Hematopoietic multipotent progenitor cell treated with erythropoietin and hydrocortisone succinate and interleukin-3 and kit ligand, for 17 days (in vitro differentiated cells): Measurements from ENCODE around the gene ASB3.
"Not testable (repeated sequence)": the region's sequence is repeated elsewhere in the genome, so short reads cannot be mapped to it uniquely, and the experiment has no call there.

Experiments used
- DNase-seq: peaks from one replicate; pipeline ENCODE4 v3.0.0-alpha.2; 2015; ENCODE audit warnings: low spot score

The ASB3 gene, protein sequence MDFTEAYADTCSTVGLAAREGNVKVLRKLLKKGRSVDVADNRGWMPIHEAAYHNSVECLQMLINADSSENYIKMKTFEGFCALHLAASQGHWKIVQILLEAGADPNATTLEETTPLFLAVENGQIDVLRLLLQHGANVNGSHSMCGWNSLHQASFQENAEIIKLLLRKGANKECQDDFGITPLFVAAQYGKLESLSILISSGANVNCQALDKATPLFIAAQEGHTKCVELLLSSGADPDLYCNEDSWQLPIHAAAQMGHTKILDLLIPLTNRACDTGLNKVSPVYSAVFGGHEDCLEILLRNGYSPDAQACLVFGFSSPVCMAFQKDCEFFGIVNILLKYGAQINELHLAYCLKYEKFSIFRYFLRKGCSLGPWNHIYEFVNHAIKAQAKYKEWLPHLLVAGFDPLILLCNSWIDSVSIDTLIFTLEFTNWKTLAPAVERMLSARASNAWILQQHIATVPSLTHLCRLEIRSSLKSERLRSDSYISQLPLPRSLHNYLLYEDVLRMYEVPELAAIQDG

DNA sequence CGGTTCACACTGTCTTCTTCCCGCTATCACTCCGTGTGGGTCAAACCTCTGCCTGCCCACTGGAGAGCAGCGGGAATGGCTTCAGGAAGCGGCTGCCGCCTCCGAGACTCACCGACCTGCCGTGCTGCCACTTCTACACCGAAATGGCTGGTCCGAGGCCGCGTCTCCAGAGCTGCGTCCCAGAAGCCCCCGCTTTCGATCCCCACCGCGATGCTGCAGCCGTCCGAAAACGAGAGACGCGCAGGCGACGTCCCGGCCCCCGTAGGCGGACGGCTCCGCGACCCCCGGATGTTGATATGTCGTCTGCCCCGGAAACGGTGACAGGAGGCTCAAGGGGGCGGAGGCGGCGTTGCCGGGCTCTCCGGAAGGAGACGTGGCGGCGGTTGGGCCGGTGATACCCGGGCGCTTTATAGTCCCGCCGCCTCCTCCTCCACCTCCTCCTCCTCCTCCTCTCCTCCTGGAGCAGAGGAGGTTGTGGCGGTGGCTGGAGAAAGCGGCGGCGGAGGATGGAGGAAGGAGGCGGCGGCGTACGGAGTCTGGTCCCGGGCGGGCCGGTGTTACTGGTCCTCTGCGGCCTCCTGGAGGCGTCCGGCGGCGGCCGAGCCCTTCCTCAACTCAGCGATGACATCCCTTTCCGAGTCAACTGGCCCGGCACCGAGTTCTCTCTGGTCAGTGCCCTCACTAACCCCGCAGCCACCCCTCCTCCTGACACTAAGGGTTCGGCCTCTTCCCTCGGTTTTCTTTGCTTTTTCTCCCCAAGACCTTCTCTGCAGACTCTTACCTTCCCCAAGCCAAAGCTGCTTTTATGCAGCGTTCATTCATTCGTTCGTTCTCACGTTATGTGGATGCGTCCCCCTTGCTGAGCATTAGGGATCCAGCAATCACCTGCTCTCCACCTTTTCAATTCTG is at the start of gene ASB3, which contains the start of gene ERLEC1:
ASB3 (minus strand) TSS at position 249 of the 909 bp plus-strand sequence. CDS start 21,381 bp downstream, outside the sequence.
ERLEC1 (plus strand) TSS at position 340 of the 909 bp plus-strand sequence; CDS start at position 507, 167 bp downstream.
- peak; percentile 57 for DNase-seq

- not testable (repeated sequence) for DNase-seq
Observed at GRCh38 chr2:53829980-53830290, 43.2 kb upstream of the ASB3 start.

- no peak for DNase-seq
Observed at GRCh38 chr2:53829273-53829979, 42.7 kb upstream of the ASB3 start.

DNA sequence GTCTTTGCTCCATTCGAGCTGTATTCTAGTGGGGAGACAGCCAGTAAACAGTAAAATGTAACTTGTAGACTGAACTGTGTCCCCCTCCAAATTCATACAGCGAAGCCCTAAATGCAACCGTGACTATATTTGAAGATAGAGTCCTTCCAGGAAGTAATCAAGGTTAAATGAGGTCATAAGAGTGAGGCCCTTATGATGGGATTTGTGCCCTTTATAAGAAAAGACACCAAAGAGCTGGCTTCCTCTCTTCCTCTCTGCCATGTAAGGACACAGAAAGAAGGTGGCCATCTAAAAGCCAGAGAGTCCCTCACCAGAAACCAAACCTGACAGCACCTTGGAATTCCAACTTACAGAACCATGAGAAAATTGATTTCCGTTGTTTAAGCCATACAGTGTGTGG is 41.6 kb upstream of the ASB3 start:
- no peak for DNase-seq

DNA sequence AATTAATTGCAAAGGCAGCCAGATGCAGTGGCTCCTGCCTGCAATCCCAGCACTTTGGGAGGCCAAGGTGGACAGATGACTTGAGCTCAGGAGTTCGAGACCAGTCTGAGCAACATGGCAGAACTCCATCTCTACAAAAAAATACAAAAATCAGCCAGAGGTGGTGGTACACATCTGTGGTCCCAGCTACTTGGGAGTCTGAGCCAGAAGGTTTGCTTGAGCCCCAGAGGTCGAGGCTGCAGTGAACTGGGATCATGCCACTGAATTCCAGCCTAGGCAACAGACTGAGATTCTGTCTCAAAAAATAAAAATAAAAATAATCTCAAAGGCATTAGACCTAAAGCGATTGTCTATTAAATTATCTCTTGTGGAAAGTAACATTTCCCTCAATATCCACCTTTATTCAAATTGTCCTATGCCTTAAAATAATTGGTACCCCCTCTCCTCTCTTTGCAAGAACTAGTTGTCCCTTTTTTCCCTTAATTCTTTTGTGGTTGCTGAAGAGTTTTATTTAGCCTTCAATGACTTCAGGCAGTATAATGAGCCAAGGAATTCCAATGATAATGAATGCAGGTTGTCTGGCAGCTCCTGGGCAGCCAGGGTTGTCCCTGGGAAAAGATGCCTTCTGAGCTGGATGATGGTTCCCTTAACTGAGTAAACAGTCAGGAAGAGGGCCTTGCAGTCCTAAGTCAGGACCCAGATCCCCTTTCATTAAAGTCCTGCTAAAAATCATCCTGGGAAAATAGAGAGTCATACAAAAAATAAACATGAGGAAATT is 40.8 kb upstream of the ASB3 start:
- no peak for DNase-seq

DNA sequence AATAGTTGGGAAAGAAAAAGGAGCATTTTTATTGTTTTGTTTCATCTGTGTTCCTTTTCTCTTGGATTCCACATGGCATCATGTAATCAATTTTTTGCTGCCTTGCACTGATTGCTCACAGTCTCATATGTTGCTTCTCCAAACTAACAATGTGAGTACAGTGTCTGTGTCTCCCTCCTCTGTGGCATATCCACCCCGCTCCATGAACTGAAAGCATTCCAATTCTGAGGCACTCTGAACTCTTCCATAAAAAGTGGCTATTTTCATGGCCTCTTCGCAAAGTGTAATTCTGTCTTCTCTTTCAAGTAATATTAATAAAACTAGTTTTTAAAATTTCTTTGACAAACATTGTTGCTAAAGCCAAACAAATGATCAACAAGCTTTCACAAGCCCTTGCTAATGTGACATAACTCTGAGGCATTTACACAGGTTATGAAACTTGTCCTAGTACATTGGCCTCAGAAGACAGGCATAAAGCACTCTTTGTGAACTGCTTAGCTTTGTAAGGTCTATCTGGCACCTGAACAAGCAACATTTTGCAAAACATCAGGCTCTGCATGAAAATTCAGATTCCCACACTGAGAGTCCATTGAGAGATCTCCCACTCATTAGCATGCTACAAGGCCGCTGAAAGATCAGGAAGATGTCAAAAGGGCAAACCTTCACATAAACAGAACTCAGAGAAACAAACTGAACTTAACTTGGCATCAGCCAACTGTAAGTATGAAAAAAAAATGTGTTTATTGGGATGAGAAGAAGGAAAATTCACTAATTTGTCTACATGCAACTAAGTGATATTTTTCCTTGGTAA is 40.0 kb upstream of the ASB3 start:
- DNase-seq: no peak

DNA sequence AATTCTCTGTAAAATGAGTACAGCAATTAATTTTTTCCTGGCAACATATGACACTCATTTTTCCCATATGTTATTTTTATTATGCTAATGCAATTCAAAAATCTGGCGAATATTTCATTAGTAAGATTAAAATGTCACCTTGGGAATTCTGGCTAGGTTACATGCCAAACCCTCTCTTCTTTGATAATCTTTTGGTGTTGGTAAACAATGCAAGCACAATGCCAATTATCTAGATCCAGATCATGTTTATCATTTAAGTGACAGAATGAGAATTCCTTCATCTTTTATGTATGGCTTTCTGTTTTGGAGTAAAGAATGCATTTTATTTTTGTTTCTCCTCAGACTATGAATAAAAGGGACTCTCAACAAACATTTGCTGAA is 39.3 kb upstream of the ASB3 start:
- DNase-seq: no peak

DNA sequence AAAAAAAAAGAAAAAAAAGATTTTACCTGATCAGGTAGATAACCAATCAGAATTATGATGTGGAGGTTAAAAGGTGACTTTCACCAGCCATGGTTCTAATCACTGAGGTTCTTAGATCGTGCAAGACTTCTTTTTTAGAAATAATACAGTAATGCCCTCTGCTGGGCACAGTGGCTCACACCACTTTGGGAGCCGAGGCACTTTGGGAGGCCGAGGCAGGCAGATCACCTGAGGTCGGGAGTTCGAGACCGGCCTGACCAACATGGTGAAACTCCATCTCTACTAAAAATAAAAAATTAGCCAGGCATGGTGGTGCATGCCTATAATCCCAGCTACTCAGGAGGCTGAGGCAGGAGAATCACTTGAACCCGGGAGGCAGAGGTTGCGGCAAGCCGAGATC is 36.9 kb upstream of the ASB3 start:
- DNase-seq: peak; percentile 49

DNA sequence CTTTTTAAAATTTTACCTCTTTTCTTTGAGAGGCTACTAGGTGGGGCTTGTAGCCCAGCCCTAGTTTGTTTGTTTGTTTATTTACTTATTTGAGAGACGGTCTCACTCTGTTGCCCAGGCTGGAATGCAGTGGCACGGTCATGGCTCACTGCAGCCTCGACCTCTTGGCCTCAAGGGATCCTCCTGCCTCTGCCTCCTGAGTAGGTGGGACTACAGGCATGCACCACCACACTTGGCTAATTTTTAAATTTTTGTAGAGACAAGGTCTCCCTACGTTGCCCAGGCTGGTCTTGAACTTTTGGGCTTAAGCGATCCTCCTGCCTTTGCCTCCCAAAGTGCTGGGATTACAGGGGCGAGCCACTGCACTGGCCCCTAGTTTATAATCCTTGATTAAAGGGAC is 35.1 kb upstream of the ASB3 start:
- no peak for DNase-seq

DNA sequence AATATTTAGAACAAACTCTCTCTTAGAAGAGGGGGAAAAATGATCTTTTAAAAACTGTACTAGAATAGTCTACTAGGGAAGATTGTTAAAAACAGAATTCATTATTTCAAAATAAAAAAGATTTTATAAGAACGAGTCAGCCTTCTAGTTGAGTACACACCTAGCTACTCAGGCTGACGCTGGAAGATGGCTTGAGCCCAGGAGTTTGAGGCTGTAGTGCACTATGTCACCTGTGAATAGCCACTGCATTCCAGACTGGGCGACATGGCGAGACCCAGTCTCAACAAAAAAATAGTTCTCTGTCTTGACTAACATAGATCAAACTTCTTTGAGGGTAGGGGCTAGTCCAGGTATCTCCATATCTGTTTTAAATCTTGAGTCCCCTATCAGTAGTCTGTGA is 34.0 kb upstream of the ASB3 start:
- DNase-seq: no peak

DNA sequence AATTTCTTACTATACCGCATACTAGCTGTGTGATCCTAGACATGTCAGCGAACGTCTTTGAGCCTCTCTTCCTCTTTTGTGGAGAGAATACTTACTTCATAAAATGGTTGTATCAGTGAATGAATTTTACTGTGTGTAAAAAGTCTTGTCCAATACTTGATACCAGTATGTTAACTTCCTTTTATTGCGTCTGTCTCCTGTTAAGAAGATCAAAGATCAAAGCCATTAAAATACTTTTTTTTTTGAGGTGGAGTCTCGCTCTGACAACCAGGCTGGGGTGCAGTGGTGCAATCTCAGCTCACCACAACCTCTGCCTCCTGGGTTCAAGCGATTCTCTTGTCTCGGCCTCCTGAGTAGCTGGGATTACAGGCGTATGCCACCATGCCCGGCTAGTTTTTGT is 33.3 kb upstream of the ASB3 start:
- no peak for DNase-seq

DNA sequence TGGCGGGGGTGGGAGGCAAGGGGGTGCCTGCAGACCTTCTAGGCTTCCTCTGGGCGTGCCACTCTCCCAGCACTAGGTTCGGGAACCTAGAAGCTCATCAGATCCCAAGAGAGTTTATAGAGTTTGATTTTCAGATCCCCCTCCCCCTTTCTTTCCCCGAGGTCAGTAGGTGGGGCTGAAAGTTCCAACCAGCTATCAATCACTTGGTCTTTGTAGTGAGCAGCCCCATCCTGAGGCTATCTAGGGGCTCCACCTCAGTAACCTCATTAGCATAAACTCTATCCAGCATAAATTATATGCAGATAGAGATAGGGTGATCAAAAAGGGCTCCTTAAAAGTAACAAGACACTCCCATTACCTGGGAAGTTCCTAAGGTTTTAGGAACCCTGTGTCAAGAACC is 32.9 kb upstream of the ASB3 start:
- no peak for DNase-seq

GRCh38 chr2:53818854-53819435 is 32.2 kb upstream of the ASB3 start:
- DNase-seq: no peak

DNA sequence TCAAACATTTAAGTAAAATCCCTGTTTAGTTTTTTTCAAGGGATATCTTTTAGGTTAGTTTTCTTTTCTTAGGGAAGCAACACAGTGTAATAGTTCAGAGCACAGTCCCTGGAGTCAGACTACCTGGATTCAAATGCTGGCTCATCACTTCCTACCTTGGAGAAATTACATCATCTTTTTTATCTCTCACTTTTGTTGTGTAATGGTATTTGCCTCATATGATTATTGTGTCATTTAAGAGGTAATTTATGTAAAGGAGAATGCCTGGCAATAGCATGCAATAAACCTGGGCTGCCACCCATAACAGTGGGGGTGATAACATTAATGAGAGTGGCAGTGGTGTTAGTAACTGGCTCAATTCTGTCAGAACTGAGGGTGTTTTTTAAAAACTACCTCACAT is 26.4 kb upstream of the ASB3 start:
- DNase-seq: no peak

GRCh38 chr2:53811601-53812000 is 24.8 kb upstream of the ASB3 start:
- DNase-seq: no peak

- DNase-seq: no peak
Observed at GRCh38 chr2:53802617-53803151, 15.9 kb upstream of the ASB3 start.

- no peak for DNase-seq
Observed at GRCh38 chr2:53801547-53801946, 14.8 kb upstream of the ASB3 start.

GRCh38 chr2:53793821-53794220 is 7.1 kb upstream of the ASB3 start:
- DNase-seq: no peak

GRCh38 chr2:53793261-53793660 is 6.5 kb upstream of the ASB3 start:
- DNase-seq: no peak
